SK-N-SH (cell line): ENCODE results near the gene KDSR. TPM values are rescaled to one million over a fixed set of nuclear protein-coding genes. Genes with fewer than 3 reads are reported as not detected.

Experiments used
- CTCF ChIA-PET: fragments of 300-600, 350-600 bp; formaldehyde crosslinking; extraction: SDS; loops from one replicate; lab custom pipeline; 2021; lab: Yijun Ruan, JAX
- POLR2A ChIA-PET: fragments of 350-600 bp; sonication (Branson Sonifier 250); formaldehyde crosslinking; extraction: SDS; loops from one replicate; lab custom pipeline; 2020; ENCODE audit warnings: antibody characterized with exemption, inconsistent platforms; lab: Yijun Ruan, JAX
- DNase-seq: peaks from one replicate; pipeline ENCODE4 v3.0.0; 2012
- H2AFZ ChIP-seq: fragments of 200-600 bp; sonication (generic); 2 replicates; pipeline ENCODE4 v1.8.1; 2016; ENCODE audit warnings: antibody characterized with exemption, mild to moderate bottlenecking, low read depth
- H3F3A ChIP-seq: fragments of 200-600 bp; sonication (generic); replicated peaks from 2 replicates; pipeline ENCODE3; 2016; ENCODE audit warnings: antibody characterized with exemption, mild to moderate bottlenecking; ENCODE audit not compliant: insufficient read depth
- H3K27ac ChIP-seq, 2 experiments: fragments of 200-500 bp in 1 of 2; fragments of 200-600 bp in 1 of 2; sonication (Bioruptor generic) in 1 of 2; sonication (generic), shearing (Covaris generic) in 1 of 2; 2 replicates each; pipeline versions ENCODE4 v1.5.1 to v1.6.1; 2014 to 2016; ENCODE audit warnings: low read depth in 2 of 2, inconsistent platforms in 1 of 2, low read length in 1 of 2, mild to moderate bottlenecking in 1 of 2, mixed read lengths in 1 of 2
- H3K27me3 ChIP-seq: fragments of 200-600 bp; sonication (generic), shearing (Covaris generic); 2 replicates; pipeline ENCODE4 v1.6.1; 2016; ENCODE audit warnings: mixed run types; ENCODE audit not compliant: insufficient read depth
- H3K36me3 ChIP-seq, 2 experiments: fragments of 200-500 bp in 1 of 2; fragments of 200-600 bp in 1 of 2; sonication (Bioruptor generic) in 1 of 2; sonication (generic) in 1 of 2; replicated peaks in 1 of 2; 2 replicates each; pipeline versions ENCODE3 to v1.5.1; 2014 to 2016; ENCODE audit warnings: low read length in 1 of 2, mild to moderate bottlenecking in 1 of 2; ENCODE audit not compliant: insufficient read depth in 2 of 2, control insufficient read depth in 1 of 2
- H3K4me1 ChIP-seq, 2 experiments: fragments of 200-500 bp in 1 of 2; fragments of 200-600 bp in 1 of 2; sonication (Bioruptor generic) in 1 of 2; sonication (generic), shearing (Covaris generic) in 1 of 2; 2 replicates each; pipeline versions ENCODE4 v1.5.1 to v1.6.1; 2014 to 2016; ENCODE audit warnings: low read depth in 1 of 2, low read length in 1 of 2, mixed run types in 1 of 2; ENCODE audit not compliant: insufficient read depth in 2 of 2, control insufficient read depth in 1 of 2
- H3K4me2 ChIP-seq: fragments of 200-600 bp; sonication (generic), shearing (Covaris generic); 2 replicates; pipeline ENCODE4 v1.6.1; 2017; ENCODE audit warnings: mixed run types
- H3K4me3 ChIP-seq, 2 experiments: fragments of 200-500 bp in 1 of 2; fragments of 200-600 bp in 1 of 2; sonication (Bioruptor generic) in 1 of 2; sonication (generic), shearing (Covaris generic) in 1 of 2; 2 replicates each; pipeline versions ENCODE4 v1.5.1 to v1.8.1; 2014 to 2016; ENCODE audit warnings: low read depth in 2 of 2, inconsistent platforms in 1 of 2, low read length in 1 of 2, mild to moderate bottlenecking in 1 of 2, mixed read lengths in 1 of 2, moderate library complexity in 1 of 2
- H3K79me2 ChIP-seq: fragments of 200-600 bp; sonication (generic); 2 replicates; pipeline ENCODE4 v1.8.1; 2017; ENCODE audit warnings: mild to moderate bottlenecking; ENCODE audit not compliant: insufficient read depth
- H3K9ac ChIP-seq: fragments of 200-600 bp; sonication (generic); 2 replicates; pipeline ENCODE4 v1.6.1; 2017; ENCODE audit warnings: mixed run types
- H3K9me2 ChIP-seq: fragments of 200-600 bp; sonication (generic); 2 replicates; pipeline ENCODE4 v1.6.1; 2017; ENCODE audit warnings: mixed run types
- H3K9me3 ChIP-seq: fragments of 200-600 bp; sonication (generic); 2 replicates; pipeline ENCODE4 v1.6.1; 2017; ENCODE audit warnings: mixed run types, mild to moderate bottlenecking, moderate library complexity
- H4K20me1 ChIP-seq: fragments of 200-600 bp; sonication (generic); 2 replicates; pipeline ENCODE4 v1.6.1; 2017; ENCODE audit warnings: mild to moderate bottlenecking, mixed run types; ENCODE audit not compliant: insufficient read depth
- CTCF ChIP-seq: fragments of 200-600 bp; sonication (generic); IDR thresholded peaks from 2 replicates; pipeline ENCODE4 v1.6.1; 2017; ENCODE audit warnings: antibody characterized with exemption, mild to moderate bottlenecking, moderate library complexity
- ELF1 ChIP-seq: IDR thresholded peaks from 2 replicates; pipeline ENCODE4 v1.4.0; 2012
- EZH2phosphoT487 ChIP-seq: fragments of 200-600 bp; sonication (generic); IDR thresholded peaks from 2 replicates; pipeline ENCODE4 v1.6.1; 2017; ENCODE audit warnings: low read depth, mixed run types, mild to moderate bottlenecking, antibody characterized with exemption, moderate library complexity, borderline replicate concordance
- FOXM1 ChIP-seq: IDR thresholded peaks from 2 replicates; pipeline ENCODE4 v1.4.0; 2012; ENCODE audit warnings: low read depth, mild to moderate bottlenecking
- GABPA ChIP-seq: IDR thresholded peaks from 2 replicates; pipeline ENCODE4 v1.4.0; 2012; ENCODE audit warnings: low read depth, mild to moderate bottlenecking
- JUND ChIP-seq: IDR thresholded peaks from 2 replicates; pipeline ENCODE4 v1.4.0; 2012
- MAX ChIP-seq: IDR thresholded peaks from 2 replicates; pipeline ENCODE4 v1.4.0; 2012; ENCODE audit warnings: low read depth
- MEF2A ChIP-seq: IDR thresholded peaks from 2 replicates; pipeline ENCODE4 v1.4.0; 2012; ENCODE audit warnings: low read depth, borderline replicate concordance
- MXI1 ChIP-seq: IDR thresholded peaks from 2 replicates; pipeline ENCODE4 v1.6.1; 2012; ENCODE audit warnings: mild to moderate bottlenecking, low read depth, low read length, improper control_type of control experiment
- NFIC ChIP-seq: IDR thresholded peaks from 2 replicates; pipeline ENCODE4 v1.4.0; 2012; ENCODE audit warnings: borderline replicate concordance
- RXRA ChIP-seq: IDR thresholded peaks from 2 replicates; pipeline ENCODE4 v1.4.0; 2012; ENCODE audit warnings: low read depth, mild to moderate bottlenecking, borderline replicate concordance
- SIN3A ChIP-seq: IDR thresholded peaks from 2 replicates; pipeline ENCODE4 v1.6.1; 2012; ENCODE audit warnings: low read depth, mild to moderate bottlenecking, low read length, moderate library complexity, borderline replicate concordance
- SMC3 ChIP-seq: IDR thresholded peaks from 2 replicates; pipeline ENCODE4 v1.6.1; 2012; ENCODE audit warnings: low read depth, low read length, improper control_type of control experiment
- TAF1 ChIP-seq: IDR thresholded peaks from 2 replicates; pipeline ENCODE4 v1.6.1; 2012; ENCODE audit warnings: low read depth, mild to moderate bottlenecking, low read length, moderate library complexity, borderline replicate concordance
- TCF12 ChIP-seq: IDR thresholded peaks from 2 replicates; pipeline ENCODE4 v1.4.0; 2012
- USF2 ChIP-seq: fragments of 150-350 bp; IDR thresholded peaks from 2 replicates; pipeline ENCODE4 v1.6.1; 2017; ENCODE audit warnings: antibody characterized with exemption, low read length, low read depth, borderline replicate concordance
- ZBTB33 ChIP-seq: IDR thresholded peaks from 2 replicates; pipeline ENCODE4 v1.4.0; 2012; ENCODE audit warnings: low read depth, borderline replicate concordance
- WGBS: methylation state at CpG from one replicate; pipeline ENCODE4 v1.1.6; 2017; ENCODE audit warnings: low lambda C conversion rate; 5-methylcytosine and 5-hydroxymethylcytosine counted together
- polyA plus RNA-seq, 3 experiments: library from polyadenylated mRNA; depleted of rRNA; stranded (reverse); fragments of >200 nt; gene quantifications; 2 replicates each; pipeline ENCODE4 v1.2.3, GENCODE V29; 2012

Gene KDSR
- polyA plus RNA-seq, 1 of the 3 experiments (the other 2 are of a cell fraction), result 22.3 TPM

GRCh38 chr18:63377275-63377980 lies 10.4 kb upstream of the KDSR start:
- H3K4me3 ChIP-seq, result no peak overlapping the region
- TF ChIP-seq MXI1 (no peak), RXRA (no peak), FOXM1 (no peak), SIN3A (no peak), TCF12 (no peak), ZBTB33 (no peak), TAF1 (no peak), MAX (no peak), USF2 (no peak), SMC3 (no peak), NFIC (no peak), MEF2A (no peak), JUND (no peak), ELF1 (no peak), CTCF (no peak), EZH2phosphoT487 (no peak), GABPA (no peak)
- H3K27ac ChIP-seq, result no peak overlapping the region
- H3K36me3 ChIP-seq, result no peaks in the 10 kb centered on the region
- ChIA-PET POLR2A (no interaction called here), CTCF (no interaction called here)
- no peak overlapping the region for H2AFZ ChIP-seq
- no peak for DNase-seq
- H3K27me3 ChIP-seq, result no peaks in the 10 kb centered on the region
- H3F3A ChIP-seq, result peaks cover 20% of the 10 kb centered on the region
- H3K4me1 ChIP-seq, result peaks cover 0 to 18% of the 10 kb centered on the region in 2 experiments; a peak in 1 of 4 replicates
- 70% methylated on average over 2 of the region's 2 CpGs for WGBS
- H3K4me2 ChIP-seq, result no peak overlapping the region
- H3K9me2 ChIP-seq, result no peaks in the 10 kb centered on the region
- no peaks in the 10 kb centered on the region for H3K9me3 ChIP-seq
- H3K79me2 ChIP-seq, result no peaks in the 10 kb centered on the region
- H3K9ac ChIP-seq, result no peak overlapping the region
- no peaks in the 10 kb centered on the region for H4K20me1 ChIP-seq
